Keratinocyte (primary cell): Measurements from ENCODE around the gene USB1.

ENCODE experiments used
- EZH2 ChIP-seq: IDR thresholded peaks from one replicate; pipeline ENCODE4 v1.6.1; 2012; ENCODE audit warnings: inconsistent platforms, mild to moderate bottlenecking, low read length, moderate library complexity
- TF ChIP-seq, protein P1 (sequence below), 3 experiments: IDR thresholded peaks in 1 of 3; conservative IDR thresholded peaks in 1 of 3; optimal IDR thresholded peaks in 1 of 3; 2 replicates in 2 of 3; 3 replicates in 1 of 3; pipeline versions ENCODE3 to v1.5.1; 2011; ENCODE audit warnings: low read length in 3 of 3, mild to moderate bottlenecking in 3 of 3, moderate library complexity in 2 of 3, control low read depth in 1 of 3, inconsistent platforms in 1 of 3; ENCODE audit not compliant: insufficient read depth in 2 of 3; ENCODE audit errors: extremely low read depth in 1 of 3

DNA sequence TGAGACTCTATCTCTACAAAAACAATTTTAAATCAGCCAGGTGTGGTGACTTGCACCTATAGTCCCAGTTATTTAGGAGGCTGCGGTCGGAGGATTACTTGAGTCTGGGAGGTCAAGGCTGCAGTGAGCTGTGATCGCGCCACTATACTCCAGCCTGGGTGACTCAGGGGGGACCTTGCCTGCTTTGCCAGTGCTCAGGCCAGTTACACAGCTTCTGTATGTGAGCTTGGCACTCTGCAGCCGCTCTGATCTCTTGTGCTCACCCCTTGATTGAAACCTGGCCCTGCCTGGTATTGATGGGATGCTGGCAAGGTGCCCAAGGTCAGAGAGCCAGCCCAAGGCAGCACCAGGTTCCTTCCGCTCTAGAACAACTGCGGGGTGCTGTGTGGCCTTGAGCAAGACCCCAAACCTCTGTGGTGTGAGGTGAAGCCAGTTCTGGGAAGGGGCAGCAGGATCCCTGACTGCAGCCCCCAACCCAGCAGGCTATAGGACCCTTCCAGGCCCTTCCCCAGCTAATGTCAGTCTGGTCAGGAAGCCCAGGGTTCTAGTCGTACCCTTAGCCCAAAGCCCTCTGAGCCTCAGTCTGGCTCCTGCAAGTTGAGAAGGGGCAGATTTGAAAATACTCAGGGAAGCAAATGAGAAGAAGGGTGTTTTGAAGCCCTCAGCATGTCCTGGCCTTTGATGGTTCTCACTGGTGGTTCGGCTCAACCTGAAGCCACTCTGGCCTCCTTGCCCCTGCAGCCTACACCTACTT, 43.2 kb downstream of the USB1 start:
- TF ChIP-seq, protein P1, sequence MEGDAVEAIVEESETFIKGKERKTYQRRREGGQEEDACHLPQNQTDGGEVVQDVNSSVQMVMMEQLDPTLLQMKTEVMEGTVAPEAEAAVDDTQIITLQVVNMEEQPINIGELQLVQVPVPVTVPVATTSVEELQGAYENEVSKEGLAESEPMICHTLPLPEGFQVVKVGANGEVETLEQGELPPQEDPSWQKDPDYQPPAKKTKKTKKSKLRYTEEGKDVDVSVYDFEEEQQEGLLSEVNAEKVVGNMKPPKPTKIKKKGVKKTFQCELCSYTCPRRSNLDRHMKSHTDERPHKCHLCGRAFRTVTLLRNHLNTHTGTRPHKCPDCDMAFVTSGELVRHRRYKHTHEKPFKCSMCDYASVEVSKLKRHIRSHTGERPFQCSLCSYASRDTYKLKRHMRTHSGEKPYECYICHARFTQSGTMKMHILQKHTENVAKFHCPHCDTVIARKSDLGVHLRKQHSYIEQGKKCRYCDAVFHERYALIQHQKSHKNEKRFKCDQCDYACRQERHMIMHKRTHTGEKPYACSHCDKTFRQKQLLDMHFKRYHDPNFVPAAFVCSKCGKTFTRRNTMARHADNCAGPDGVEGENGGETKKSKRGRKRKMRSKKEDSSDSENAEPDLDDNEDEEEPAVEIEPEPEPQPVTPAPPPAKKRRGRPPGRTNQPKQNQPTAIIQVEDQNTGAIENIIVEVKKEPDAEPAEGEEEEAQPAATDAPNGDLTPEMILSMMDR (optimal IDR thresholded peaks at IDR 0.05 in 1 of 3, IDR thresholded peaks at IDR 0.05 in 1 of 3, conservative IDR thresholded peaks at IDR 0.05 in 1 of 3; ENCODE audit: extremely low read depth in 1 of 3, insufficient read depth in 2 of 3, low read length in 3 of 3) = no peak
- TF ChIP-seq EZH2 = no peak
